Activated CD8-positive, alpha-beta memory T cell treated with anti-CD3 and anti-CD28 coated beads for 24 hours (primary cell): ENCODE measurements around the gene AGAP2.
A peak's percentile ranks its signal among the peaks of the same experiment; 100 is the strongest.

Experiments
- DNase-seq: peaks from one replicate; pipeline ENCODE4 v3.0.0-alpha.2; 2020

AGAP2 gene

DNA sequence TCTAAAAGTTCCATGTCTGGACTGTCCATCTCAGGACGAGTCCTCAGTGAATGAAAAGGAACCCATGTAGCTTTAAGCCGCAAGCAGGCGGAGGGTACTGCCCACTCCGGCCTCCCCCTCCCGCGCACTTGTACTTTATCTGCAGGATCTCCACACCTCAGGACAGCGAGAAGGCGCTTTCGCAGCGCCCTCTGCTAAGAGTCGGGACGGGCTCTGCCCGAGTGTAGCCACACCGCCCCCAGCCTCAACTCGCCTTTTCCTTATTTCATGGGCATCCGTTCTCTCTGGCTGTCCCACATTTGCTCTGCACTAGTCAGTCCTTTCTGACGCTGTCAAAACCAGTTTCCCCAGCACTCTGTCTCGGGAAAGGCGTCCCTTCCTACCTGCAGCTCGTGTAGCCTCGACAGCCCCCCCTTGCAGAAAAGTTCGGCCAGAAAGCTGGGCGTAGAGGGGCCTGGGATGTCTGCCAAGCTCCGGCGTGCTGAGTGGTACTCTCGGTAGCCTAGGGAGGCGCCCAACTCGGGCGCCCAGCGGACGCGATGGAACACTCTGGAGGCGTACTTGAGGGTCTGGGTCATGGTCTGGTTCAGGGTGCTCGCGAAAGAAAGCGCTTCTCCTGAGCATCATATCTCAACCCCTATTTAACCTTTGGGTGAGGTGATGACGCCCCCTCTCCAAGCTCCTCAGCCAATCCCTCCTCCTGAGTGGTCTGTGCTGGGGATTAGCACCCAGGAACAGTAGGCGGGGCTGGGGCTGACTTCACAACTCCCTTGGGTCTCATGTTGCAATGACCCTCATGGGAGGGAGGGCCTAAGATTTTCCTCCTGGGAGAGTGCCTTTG is 28.1 kb upstream of the AGAP2 start, which contains the start of gene CYP27B1:
Gene CYP27B1, minus strand, starts transcription at position 615 of the 841 bp plus-strand sequence. Its CDS starts 37 bp downstream, at position 578.
- peak; percentile 71 for DNase-seq

DNA sequence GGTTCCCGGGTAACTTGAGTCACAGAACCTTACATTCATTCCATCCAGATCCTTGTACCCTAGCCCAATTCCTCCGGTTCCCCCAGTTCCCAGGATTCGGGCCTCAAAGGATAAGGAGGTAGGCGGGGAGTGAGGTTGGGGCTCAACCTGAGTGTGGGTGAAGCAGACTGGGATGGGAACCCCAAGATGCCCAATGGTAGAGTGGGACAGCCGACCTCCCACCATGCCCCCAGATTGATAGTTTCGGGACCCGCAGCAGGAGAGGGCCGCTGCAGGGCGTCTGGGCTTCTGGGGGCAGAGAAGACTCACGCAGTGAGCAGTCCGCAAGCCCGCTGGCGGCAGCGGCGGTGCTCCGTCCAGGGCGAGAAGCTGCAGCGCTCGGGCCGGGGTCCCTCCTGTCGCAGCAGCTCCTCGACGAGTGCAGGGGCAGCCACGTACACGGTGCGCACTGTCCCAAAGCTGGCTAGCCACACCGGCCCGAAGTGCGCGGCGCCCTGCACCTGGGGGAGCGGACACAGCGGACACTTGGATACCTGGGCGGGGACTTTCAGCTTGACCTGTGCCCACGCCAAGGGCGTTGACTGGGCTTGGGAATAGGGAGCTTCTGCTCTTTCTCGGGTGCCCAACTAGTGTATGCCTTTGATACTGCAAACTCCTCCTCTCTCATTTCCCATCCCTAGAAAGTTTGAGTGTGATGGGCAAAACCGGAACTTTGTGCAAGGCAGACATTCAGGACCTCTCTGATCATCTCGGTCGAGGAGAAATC is 27.3 kb upstream of the AGAP2 start:
- DNase-seq: peak; percentile 68

DNA sequence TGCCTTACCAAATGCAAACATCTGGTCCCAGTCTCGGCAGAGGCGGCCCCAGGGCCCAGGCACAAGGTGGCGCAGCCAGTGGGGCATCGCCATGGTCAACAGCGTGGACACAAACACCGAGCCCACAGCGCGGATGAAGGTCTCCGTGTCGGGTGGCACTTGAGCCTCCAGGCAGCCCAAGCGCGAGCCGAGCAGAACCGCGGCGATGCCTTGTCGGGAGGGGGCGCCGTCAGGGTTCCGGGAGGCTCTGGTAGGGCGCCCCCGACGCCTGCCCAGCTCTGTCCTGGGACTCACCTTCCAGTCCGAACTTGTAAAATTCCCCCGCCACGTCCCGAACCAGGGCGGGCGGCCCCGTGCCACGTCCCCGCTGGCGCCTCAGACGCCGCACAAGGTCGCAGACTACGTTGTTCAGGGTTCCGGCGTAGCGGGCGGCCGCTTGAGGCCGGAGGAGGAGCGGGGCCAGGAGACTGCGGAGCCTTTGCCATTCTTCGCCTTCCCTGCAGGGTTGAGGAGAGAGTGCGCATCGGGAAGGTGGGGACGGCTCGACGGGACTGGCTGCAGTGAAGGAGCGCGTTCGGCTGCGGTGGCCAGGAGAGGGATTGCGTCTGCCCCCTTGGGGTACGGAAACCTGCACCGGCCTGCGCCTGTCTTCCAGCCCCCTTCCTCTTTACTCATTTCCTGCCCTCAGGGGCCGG is 26.6 kb upstream of the AGAP2 start:
- DNase-seq: peak; percentile 84

DNA sequence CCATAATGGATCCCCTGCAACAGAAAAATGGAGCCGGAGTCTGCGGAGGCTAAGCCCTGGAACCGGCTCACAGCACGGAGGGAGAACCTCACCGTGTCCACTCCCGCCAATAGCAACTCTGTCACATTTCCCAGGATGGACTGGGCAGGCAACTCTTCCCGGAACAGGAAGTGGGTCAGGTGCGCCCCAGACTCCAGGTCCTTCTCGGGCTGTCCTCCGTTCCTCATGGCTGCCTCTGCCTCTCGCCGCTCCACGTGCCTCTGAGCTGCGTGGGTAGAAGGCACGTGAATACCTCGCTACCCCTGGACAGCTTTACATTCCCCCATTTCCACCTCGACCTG is 26.1 kb upstream of the AGAP2 start:
- DNase-seq: no peak

DNA sequence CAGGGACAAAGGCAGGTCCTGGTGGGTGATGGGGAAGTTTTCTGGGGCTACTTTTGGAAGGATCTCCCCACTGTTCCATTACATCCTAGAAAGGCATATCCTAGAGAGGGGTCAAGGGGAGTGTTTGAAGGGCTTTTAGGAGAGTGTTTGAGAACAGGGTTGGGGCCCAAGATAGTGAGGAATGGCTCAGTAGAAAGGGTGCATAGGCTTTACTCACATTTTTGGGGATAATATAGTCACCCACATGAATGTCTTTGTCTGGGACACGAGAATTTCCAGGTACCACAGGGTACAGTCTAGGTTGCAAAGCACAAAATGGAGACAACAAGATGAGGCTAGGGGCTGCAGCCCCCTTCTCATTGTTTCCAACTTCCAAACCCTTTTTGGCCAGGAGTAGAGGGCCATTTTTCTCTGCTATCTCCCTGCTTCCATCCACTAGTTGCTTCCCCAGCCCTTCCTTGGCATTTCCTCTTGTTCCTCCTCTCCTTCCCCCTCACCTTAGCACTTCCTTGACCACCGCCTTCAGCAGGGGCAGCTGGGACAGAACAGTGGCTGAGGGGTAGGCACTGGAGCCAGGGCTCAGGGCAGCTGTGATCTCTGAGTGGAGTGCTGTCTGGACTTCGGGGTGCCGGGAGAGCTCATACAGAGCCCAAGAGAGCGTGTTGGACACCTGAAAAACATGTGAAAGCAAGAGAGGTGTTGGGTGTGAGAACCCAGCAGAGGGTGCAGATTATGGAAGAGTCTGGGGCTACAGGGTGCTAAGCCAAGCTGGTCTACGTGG is 25.5 kb upstream of the AGAP2 start:
- no peak for DNase-seq

DNA sequence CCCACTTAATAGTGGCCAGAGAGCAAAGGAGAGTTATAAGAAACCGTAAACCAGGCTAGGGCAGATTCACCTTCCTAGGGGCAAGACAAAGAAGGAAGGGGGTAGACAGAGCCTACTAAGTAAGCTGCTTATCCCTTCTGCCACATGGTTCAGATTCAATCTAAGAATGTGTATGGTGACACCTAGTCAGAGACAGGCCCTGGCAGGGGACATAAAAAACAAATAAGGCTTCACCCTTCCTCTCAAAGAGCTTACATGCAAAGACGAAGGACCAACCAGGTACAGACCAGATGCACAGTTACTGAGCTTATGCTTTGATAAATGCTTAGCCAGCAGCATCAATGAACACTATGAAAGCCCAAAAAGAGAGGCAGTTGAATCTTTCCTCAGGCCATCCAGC is 23.9 kb upstream of the AGAP2 start:
- no peak for DNase-seq

DNA sequence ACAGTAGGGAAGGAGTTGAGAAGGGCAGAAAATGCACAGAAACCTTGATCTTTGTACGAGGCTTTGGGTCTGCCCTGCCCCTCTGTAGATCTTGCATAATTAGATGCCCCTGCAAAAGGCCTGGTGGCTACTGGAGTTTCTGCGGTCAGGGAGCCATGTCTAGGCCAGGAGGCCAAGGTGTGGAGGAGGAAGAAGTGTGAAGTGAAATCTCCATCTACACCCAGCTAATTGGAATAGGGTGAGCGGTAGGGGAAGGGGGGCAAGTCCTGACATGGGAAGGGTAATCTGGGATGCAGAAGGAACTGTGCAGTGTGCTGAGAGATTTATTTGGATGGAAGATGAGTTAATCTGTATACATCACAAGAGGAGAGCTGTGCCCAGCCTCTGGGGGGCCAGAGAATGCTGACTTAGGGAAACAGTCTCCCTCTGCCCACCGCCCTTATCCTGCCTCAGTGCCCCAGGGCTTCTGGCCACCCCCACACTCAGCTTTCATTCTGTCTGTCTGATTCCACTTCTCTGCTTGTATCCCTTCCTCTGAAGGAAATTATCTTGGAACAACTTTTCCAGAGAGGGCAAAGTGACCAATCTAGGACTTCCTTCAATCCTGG is 23.0 kb upstream of the AGAP2 start:
- no peak for DNase-seq

DNA sequence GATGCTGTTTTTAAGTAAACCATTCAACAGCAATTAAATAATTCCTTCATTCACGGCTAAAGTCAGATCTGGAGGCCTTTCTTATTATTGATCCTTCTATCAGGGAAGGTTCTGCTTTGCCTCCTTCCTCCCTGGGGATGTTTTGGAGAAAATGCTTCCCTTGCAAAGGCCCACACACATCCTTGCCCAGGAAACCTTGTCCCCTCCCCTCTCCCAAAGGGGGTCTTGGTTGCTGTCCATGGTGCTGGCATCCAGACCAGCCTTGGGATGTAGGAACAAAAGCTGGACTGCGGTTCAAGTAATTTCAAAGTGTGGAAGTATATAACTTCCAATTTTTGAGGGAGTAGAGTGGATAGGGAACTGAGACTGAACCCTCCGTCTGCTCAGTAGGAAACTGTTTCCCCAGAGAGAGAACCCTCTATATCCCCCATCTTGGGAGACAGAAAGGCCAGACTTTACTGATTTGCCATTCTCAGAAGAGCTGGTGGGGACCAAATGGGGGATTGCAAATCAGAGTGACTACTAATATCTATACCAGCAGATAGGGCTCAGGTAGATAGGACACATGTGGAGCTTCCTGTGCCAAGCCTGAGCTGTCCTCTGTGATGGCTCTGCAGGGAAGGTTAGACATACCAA is 21.9 kb upstream of the AGAP2 start:
- no peak for DNase-seq

DNA sequence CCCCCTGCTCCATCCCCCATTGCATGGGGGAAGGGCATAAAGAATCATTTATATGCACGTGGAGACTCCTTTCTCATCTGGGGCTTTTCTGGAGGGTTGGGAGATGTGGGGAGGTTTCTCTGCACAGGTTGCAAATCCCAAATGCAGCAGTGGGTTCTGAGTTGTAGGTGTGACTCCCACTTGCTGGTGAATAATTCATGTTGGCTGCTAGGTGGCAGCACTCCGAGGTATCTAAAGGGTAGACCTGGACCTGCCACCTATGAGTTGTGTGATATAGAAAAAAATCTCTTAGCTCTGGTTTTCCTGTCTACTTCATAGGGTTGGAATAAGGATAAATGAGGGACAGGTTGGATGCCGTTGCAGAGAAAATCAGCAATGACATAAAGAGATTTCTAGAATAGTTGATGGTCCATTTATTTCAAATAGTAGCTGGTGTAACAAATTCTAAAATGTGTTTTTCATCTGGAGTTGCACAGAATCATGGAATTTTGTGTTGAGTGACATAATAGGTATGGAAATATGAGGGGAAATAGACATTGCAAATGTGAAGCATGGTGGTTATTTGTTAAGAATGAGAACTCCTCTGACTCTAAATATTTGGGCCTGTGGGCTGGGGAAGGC is 20.9 kb upstream of the AGAP2 start:
- no peak for DNase-seq

DNA sequence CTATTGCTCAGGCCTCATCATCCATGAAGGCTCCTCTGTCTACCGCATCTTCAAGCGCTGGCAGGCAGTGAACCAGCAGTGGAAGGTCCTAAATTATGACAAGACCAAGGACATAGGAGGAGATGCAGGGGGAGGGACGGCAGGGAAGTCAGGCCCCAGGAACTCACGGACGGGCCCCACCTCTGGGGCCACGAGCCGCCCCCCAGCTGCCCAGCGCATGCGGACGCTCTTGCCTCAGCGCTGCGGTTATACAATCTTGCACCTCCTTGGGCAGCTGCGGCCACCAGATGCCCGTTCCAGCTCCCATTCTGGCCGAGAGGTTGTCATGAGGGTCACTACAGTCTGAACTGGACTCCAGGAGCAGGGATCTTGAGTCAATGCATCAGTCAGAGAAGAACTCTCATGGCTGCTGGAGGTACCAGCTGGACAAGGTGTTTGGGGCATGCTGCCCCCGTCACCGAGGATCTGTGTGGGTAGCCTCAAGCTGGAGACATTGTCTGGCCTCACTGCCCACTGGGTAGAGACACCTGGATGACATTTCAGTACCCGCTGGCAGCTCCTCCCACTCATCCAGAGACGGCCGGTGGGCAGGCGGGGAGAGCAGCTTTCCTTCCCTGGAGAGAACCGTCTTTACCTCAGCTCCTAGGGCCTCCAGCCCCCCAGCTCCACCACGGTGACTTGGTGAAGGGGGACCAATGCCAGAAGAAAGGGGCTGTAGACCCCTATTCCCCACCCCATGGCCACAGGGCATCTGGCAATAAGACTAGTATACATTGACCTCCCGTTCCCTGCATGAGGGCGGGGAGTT is 20.2 kb upstream of the AGAP2 start:
- no peak for DNase-seq

DNA sequence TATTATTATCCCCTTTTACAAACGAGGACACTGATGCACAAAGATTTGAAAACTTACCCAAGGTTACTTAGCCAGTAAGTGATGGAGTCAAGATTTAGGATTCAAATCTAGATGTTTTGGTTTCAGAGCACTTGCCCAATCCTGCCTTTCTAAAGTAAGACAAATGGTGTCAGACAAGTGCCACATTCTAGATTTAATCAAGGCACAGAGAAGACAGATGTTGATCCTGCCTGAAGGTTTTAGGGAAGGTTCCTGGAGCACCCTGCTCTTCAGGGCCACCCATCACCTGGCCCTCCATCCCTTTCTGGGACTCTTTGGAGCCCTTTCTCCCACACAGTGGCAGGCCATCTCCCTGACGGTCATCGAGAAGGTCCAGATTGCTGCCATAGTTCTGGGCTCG is 19.2 kb upstream of the AGAP2 start:
- no peak for DNase-seq

DNA sequence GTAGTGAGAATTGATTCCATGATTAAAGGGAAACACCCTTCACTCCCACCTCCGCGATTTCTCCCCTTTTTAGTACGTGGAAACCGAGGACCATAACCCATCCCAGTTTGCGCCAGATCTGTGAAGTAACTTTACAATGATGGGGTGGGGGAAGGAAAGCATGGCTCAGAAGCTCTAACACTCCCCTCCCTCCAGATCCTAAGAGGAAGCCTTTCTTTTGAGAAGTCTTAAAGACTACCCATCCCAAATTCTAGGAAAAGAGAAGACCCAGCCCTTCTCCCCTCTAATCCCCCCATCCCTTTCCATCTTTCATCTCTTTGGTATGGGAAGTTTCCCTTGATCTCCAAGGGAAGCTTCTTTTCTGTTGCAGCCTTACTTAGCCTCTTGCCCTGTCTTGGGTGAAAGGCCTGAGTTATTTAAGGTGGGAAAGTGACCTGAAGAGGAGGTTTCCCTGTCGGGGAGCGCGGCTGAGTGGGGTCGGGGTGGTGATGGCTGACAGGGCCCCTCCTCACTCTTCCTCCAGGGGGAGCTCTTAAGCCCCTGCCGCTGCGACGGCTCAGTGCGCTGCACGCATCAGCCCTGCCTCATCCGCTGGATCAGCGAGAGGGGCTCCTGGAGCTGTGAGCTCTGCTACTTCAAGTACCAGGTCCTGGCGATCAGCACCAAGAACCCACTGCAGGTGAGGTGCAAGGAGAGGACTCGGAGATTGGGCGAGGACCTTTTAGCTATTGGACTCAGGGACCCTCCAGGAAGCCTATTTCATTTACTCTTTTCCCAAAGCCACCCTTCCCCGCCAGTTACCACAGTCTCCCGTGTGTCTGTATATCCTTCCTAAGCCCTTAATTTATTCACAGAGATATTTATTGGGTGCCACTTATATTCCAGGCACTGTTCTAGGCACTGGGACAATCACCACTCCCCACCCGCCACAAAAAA is 18.1 kb upstream of the AGAP2 start:
- DNase-seq: peak; percentile 84

DNA sequence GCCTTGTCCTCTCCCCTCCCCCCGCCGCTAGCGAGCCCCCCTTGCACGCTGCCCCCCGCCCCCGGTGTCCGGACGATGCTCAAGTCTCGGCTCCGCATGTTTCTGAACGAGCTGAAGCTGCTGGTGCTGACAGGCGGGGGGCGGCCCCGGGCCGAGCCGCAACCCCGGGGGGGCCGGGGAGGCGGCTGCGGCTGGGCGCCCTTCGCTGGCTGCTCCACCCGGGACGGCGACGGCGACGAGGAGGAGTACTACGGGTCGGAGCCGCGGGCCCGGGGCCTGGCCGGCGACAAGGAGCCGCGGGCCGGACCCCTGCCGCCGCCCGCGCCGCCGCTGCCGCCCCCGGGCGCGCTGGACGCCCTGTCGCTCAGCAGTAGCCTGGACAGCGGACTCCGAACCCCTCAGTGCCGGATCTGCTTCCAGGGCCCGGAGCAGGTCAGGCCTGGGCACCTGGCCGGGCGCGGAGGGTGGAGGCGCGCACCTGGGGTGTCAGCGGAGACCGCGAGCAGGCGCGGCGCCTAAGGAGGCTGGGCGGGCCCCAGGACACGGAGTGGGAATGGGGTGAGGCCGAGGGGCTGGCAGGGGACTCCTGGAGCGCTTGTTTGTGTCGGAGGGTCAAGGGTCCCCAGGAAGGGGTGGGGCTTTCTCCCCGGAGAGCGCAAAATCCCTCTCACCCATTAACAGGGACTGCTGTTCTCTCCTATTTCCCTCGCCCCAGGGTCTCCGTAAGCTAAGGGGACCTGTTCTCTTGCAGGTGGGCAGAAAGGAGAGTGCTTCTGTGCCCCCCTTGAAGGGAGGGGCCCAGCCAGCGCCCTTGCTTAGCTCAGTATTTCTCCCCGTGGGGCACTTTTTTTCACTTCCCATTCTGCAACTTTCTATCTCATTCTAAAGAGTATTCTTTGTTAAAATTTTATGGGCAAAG is 17.2 kb upstream of the AGAP2 start:
- peak; percentile 68 for DNase-seq

DNA sequence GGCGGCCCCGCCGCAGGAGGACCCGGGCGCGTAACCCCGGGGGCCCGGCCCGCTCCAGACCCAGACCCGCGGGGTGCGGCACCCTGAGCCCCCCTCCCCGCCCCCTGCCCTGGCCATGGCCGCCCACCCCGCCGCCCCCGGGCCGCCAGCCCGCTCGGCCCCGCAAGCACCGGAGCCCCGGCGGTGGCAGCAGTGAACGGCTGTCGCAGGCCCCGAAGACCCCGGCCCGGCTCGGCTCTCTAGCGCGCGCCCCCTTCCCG is 16.6 kb upstream of the AGAP2 start:
- DNase-seq: no peak

DNA sequence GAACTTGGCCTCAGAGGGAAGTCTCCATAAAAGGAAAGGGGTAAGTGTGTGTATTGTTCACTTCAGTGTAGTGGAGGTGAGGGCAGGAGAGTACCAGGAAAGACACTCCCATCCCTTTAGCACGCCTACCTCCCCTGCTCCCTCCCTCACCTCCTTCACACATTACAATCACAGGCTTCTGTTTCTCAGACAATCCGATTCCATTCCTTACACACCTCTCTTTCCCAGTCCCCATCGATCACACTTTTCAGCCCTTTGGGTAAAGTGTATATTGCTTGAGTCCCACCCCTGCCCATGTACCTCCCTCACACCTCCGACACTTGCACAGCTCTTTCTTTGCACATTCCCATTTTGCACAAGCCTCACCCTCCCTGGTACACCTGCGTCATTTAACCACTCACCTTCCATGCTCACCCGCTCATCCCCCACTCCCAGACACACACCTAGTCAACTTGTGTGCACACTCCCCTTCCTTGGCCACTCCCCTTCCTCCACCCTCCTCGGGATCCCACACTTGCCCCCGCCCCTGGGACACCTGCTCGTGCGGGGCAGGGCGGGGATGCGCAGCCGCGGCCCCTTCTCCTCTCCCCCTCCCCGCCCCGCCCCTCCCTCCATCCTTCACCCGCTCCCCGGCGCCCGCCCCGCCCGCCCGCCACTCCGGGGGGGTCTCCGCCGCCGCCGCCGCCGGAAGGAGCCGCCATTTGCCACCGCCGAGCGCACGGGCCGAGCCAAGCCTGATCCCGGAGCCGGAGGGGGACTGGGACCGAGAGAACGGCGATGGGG is 16.1 kb upstream of the AGAP2 start, which contains the start of gene MARCHF9:
Gene MARCHF9, plus strand, starts transcription at position 693 of the 783 bp plus-strand sequence. CDS start 426 bp downstream, outside the sequence.
- DNase-seq: peak; percentile 87

DNA sequence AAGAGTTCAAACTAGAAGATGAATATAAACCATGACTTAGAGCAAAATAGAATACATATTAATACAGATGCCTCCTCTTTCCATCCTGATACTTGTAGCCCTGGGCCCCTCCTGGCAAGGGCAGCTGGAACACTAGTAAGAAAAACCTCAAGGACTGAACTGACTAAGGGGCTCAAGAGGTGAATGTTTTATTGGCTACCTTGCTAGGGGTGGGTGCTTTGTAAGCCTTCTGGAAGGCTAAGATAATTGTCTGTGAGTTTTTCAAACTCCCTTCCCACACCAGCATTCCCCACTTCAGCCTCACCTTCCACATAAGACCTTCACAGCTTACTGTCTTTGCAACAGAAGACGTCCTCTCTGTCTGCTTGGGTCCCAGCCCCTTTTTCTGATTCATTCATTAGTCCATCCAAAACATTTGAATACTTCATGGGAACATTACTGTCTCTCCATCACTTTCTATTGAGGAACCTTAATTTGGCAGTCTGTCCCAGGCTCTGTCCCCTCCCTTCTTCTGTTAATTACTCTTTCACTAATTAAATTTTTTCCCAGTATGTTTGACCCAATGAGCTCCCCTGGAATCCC is 15.3 kb upstream of the AGAP2 start:
- no peak for DNase-seq

DNA sequence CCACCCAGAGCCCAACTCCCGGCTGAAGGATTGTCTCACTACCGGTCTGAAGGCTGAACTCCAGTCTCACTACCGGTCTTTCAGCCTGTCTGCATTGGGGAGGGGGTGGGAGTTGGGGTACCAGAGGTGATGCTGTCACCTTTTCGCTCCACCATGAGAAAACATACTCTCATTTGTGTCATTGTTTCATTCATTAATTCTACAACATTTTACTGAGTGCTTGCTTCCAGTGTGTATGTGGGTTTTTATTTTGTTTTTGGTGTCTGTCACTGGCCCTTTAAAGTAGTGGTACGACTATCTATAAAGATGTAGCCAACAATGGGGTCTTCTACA is 14.1 kb upstream of the AGAP2 start:
- no peak for DNase-seq
